Smooth muscle cell (in vitro differentiated cells): ENCODE measurements around the gene KIRREL3. TPM values are rescaled to one million over a fixed set of nuclear protein-coding genes. Genes with fewer than 3 reads are reported as not detected.

ENCODE experiments used
- DNase-seq: peaks from one replicate; lab custom pipeline; 2025; ENCODE audit not compliant: unreplicated experiment; lab: John Stamatoyannopoulos, UW
- H2AFZ ChIP-seq: fragments of 200-600 bp; sonication (generic); 2 replicates; pipeline ENCODE4 v1.6.0; 2016; ENCODE audit warnings: antibody characterized with exemption, low read depth, mild to moderate bottlenecking
- H3F3A ChIP-seq: fragments of 200-600 bp; sonication (generic); 2 replicates; pipeline ENCODE4 v1.6.0; 2017; ENCODE audit warnings: antibody characterized with exemption, low read depth
- H3K27ac ChIP-seq: fragments of 200-600 bp; sonication (generic); 2 replicates; pipeline ENCODE4 v1.5.1; 2016; ENCODE audit warnings: low read depth, mild to moderate bottlenecking
- H3K27me3 ChIP-seq: fragments of 200-600 bp; sonication (generic); 2 replicates; pipeline ENCODE4 v1.6.1; 2016; ENCODE audit warnings: low read depth, mild to moderate bottlenecking
- H3K36me3 ChIP-seq: fragments of 200-600 bp; sonication (generic); 2 replicates; pipeline ENCODE4 v1.5.1; 2016; ENCODE audit warnings: low read depth
- H3K4me1 ChIP-seq: fragments of 200-600 bp; sonication (generic); 2 replicates; pipeline ENCODE4 v1.5.1; 2016; ENCODE audit warnings: low read depth
- H3K4me2 ChIP-seq: fragments of 200-600 bp; sonication (generic); 2 replicates; pipeline ENCODE4 v1.6.0; 2016; ENCODE audit warnings: mild to moderate bottlenecking
- H3K4me3 ChIP-seq: fragments of 200-600 bp; sonication (generic); 2 replicates; pipeline ENCODE4 v1.5.1; 2016; ENCODE audit warnings: mild to moderate bottlenecking
- H3K79me2 ChIP-seq: fragments of 200-600 bp; sonication (generic); 2 replicates; pipeline ENCODE4 v1.6.0; 2016; ENCODE audit warnings: low read depth, mild to moderate bottlenecking
- H3K9ac ChIP-seq: fragments of 200-600 bp; sonication (generic); 2 replicates; pipeline ENCODE4 v1.6.0; 2016; ENCODE audit warnings: low read depth
- H3K9me3 ChIP-seq: fragments of 200-600 bp; sonication (generic); replicated peaks from 2 replicates; pipeline ENCODE4 v1.5.1; 2016; ENCODE audit warnings: low read depth
- H4K20me1 ChIP-seq: fragments of 200-600 bp; sonication (generic); 2 replicates; pipeline ENCODE4 v1.6.0; 2016; ENCODE audit warnings: low read depth
- WGBS: methylation state at CpG from one replicate; pipeline ENCODE4 v1.1.7; 2016; ENCODE audit warnings: low lambda C conversion rate; 5-methylcytosine and 5-hydroxymethylcytosine counted together
- polyA plus RNA-seq: library from polyadenylated mRNA; unstranded; fragments of >200 nt; fragmentation: Nextera tagmentation; extraction: Ambion mirVana; gene quantifications from 2 replicates; pipeline ENCODE4 v1.2.1, GENCODE V29; 2016
- total RNA-seq: library from RNA; depleted of rRNA; stranded (reverse); fragments of >200 nt; gene quantifications from 2 replicates; pipeline ENCODE4 v1.2.3, GENCODE V29; 2014
- TF ChIP-seq, protein P1 (sequence below): fragments of 200-600 bp; sonication (generic); IDR thresholded peaks from 2 replicates; pipeline ENCODE4 v1.5.1; 2017; ENCODE audit warnings: borderline replicate concordance, mild to moderate bottlenecking, antibody characterized with exemption; ENCODE audit not compliant: insufficient read depth, poor library complexity, severe bottlenecking

Gene KIRREL3
- total and polyA plus RNA-seq, 2 experiments from 2014 or later: 1.2 TPM; not detected in 1

DNA sequence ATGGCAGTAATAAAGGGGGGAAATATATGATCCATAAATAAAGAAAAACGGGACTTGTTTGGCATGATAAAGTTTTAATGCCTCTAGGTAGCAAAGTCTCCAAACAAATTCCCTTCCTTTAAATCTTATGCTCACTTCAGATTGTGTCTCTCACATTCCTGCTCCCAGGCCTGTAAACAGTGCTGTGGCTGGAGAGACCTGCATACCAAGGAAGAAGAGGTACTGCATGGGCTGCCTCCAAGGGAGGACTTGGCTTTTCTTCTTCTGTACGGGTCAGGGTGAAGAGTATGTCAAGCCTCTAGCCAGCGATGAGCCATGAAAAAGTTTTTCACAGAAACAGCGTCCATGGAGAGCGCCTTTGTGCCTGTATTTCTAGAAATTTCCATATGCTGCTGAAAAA is 161.8 kb downstream of the KIRREL3 start:
- peak overlapping the region; percentile 79 for H3K27ac ChIP-seq
- H3K36me3 ChIP-seq: no peaks in the 10 kb centered on the region
- 80% methylated on average over 5 of the region's 5 CpGs for WGBS
- H2AFZ ChIP-seq: no peak overlapping the region
- peaks cover 10% of the 10 kb centered on the region for H3F3A ChIP-seq
- no peak for DNase-seq
- H3K9me3 ChIP-seq: no peaks in the 10 kb centered on the region
- H4K20me1 ChIP-seq: no peaks in the 10 kb centered on the region
- H3K4me1 ChIP-seq: peaks cover 3% of the 10 kb centered on the region
- H3K79me2 ChIP-seq: no peaks in the 10 kb centered on the region
- no peak overlapping the region for H3K9ac ChIP-seq
- TF ChIP-seq, protein P1, sequence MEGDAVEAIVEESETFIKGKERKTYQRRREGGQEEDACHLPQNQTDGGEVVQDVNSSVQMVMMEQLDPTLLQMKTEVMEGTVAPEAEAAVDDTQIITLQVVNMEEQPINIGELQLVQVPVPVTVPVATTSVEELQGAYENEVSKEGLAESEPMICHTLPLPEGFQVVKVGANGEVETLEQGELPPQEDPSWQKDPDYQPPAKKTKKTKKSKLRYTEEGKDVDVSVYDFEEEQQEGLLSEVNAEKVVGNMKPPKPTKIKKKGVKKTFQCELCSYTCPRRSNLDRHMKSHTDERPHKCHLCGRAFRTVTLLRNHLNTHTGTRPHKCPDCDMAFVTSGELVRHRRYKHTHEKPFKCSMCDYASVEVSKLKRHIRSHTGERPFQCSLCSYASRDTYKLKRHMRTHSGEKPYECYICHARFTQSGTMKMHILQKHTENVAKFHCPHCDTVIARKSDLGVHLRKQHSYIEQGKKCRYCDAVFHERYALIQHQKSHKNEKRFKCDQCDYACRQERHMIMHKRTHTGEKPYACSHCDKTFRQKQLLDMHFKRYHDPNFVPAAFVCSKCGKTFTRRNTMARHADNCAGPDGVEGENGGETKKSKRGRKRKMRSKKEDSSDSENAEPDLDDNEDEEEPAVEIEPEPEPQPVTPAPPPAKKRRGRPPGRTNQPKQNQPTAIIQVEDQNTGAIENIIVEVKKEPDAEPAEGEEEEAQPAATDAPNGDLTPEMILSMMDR: no peak
- H3K27me3 ChIP-seq: no peaks in the 10 kb centered on the region
- H3K4me2 ChIP-seq: no peak overlapping the region
- H3K4me3 ChIP-seq: no peak overlapping the region

DNA sequence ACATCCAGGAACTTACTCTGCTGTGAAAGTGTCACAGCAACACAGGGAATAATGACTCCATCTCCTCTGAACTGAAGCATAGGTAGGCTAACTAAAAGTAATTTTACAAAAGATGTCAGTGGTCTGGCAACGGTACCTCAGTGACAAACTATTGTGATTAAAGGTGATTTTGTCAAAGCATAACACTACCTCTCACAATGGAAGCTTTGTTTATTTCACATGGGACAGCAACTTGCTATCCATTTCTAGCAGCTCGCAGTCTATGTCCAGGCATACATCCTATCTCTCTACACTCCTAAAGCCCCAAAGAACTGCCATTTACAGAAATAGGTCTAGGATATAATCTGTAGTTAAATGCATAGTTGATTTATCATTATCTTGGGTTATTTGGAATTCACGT is 163.0 kb downstream of the KIRREL3 start:
- DNase-seq: no peak
- 89% methylated on average over 3 of the region's 3 CpGs for WGBS
- H4K20me1 ChIP-seq: no peaks in the 10 kb centered on the region
- peaks cover 3% of the 10 kb centered on the region for H3K4me1 ChIP-seq
- no peaks in the 10 kb centered on the region for H3K27me3 ChIP-seq
- no peak overlapping the region for H3K9ac ChIP-seq
- H2AFZ ChIP-seq: no peak overlapping the region
- H3K9me3 ChIP-seq: no peaks in the 10 kb centered on the region
- H3K36me3 ChIP-seq: no peaks in the 10 kb centered on the region
- no peak overlapping the region for H3K27ac ChIP-seq
- H3K4me3 ChIP-seq: no peak overlapping the region
- H3K79me2 ChIP-seq: no peaks in the 10 kb centered on the region
- peaks cover 10% of the 10 kb centered on the region for H3F3A ChIP-seq
- H3K4me2 ChIP-seq: no peak overlapping the region
- TF ChIP-seq, protein P1: no peak

DNA sequence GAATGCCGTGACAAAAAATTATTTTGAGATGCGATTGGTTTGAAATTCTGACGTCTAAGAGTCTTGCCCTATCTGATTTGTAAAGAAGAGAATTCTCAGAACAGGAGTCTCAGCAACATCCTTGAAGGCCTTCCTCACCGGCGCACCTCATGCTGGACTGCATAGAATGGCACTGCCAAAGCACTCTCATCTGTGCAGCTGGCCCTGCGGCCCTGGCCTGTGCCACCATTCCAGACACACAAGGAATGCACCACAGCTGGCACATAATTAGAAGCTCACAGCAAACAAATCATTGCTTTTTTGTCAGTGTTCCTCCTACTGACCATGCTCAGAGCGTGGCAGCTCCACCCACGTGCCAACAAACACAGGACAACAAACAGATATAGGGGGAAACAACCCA is 166.0 kb downstream of the KIRREL3 start:
- no peaks in the 10 kb centered on the region for H4K20me1 ChIP-seq
- peak overlapping the region; percentile 40 for H3K4me2 ChIP-seq
- peak overlapping the region; percentile 3 for H3K27ac ChIP-seq
- no peak overlapping the region for H3K9ac ChIP-seq
- no peak for DNase-seq
- no peaks in the 10 kb centered on the region for H3K36me3 ChIP-seq
- H3K27me3 ChIP-seq: peaks cover 17% of the 10 kb centered on the region
- WGBS: 81% methylated on average over 8 of the region's 8 CpGs
- H3K9me3 ChIP-seq: no peaks in the 10 kb centered on the region
- TF ChIP-seq, protein P1: no peak
- no peak overlapping the region for H3K4me3 ChIP-seq
- no peaks in the 10 kb centered on the region for H3F3A ChIP-seq
- no peak overlapping the region for H2AFZ ChIP-seq
- no peaks in the 10 kb centered on the region for H3K79me2 ChIP-seq
- no peaks in the 10 kb centered on the region for H3K4me1 ChIP-seq

DNA sequence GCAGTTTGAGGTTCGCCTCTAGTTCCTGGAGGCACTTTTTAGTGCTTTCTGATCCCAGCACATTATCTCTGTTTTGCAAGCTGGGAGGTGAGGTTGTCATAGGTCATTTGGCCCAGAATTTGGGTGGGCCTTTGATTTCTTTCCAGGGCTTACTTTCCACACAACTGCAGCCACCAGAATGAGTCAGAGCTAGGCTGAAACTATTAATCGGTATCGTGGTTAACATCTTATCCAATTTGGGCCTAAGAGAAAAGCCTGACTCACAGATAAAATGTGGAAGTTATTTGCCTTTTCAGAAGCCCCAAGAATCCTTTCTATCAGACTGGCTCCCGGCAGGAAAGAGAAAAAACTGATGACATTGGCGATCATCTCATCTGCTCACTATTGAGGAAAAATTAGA is 166.4 kb downstream of the KIRREL3 start:
- no peaks in the 10 kb centered on the region for H3F3A ChIP-seq
- H3K4me1 ChIP-seq: no peaks in the 10 kb centered on the region
- H3K79me2 ChIP-seq: no peaks in the 10 kb centered on the region
- H3K27ac ChIP-seq: peak overlapping the region; percentile 3
- H3K9ac ChIP-seq: no peak overlapping the region
- peaks cover 21% of the 10 kb centered on the region for H3K27me3 ChIP-seq
- TF ChIP-seq, protein P1: no peak
- H3K36me3 ChIP-seq: no peaks in the 10 kb centered on the region
- no peak for DNase-seq
- peak overlapping the region; percentile 40 for H3K4me2 ChIP-seq
- no peaks in the 10 kb centered on the region for H4K20me1 ChIP-seq
- 22% methylated on average over 5 of the region's 5 CpGs for WGBS
- H3K4me3 ChIP-seq: no peak overlapping the region
- no peaks in the 10 kb centered on the region for H3K9me3 ChIP-seq
- H2AFZ ChIP-seq: no peak overlapping the region
